HFFc6 (cell line): ENCODE results near the gene TGFBRAP1. TPM values are rescaled to one million over a fixed set of nuclear protein-coding genes. Genes with fewer than 3 reads are reported as not detected.

Source experiments
- DNase-seq: peaks from one replicate; pipeline ENCODE4 v3.0.0-alpha.2; 2018
- H3K27ac Mint-ChIP-seq: 2 replicates; pipeline ENCODE4 v1.8.0; 2020; ENCODE audit warnings: mild to moderate bottlenecking, mixed read lengths
- H3K27me3 Mint-ChIP-seq: 2 replicates; pipeline ENCODE4 v1.8.0; 2021; ENCODE audit warnings: mild to moderate bottlenecking, moderate library complexity, mixed read lengths; ENCODE audit not compliant: insufficient read depth
- H3K36me3 Mint-ChIP-seq: 2 replicates; pipeline ENCODE4 v1.8.0; 2021; ENCODE audit warnings: low read depth, mixed read lengths
- H3K4me1 Mint-ChIP-seq: 2 replicates; pipeline ENCODE4 v1.8.0; 2020; ENCODE audit warnings: low read depth, mixed read lengths
- H3K4me3 Mint-ChIP-seq: 2 replicates; pipeline ENCODE4 v1.8.0; 2020; ENCODE audit warnings: mild to moderate bottlenecking, moderate library complexity, mixed read lengths
- H3K9me3 Mint-ChIP-seq: 2 replicates; pipeline ENCODE4 v1.8.0; 2020; ENCODE audit warnings: mild to moderate bottlenecking, mixed read lengths
- total RNA-seq, 6 experiments: library from RNA; stranded (reverse); fragmentation: NEBNext Ultra II Directional; extraction: Animal tissue kit (Norgen Biotek cat#: 25700); gene quantifications; 2 replicates in 1 of 6; 3 replicates in 5 of 6; pipeline ENCODE4 v1.2.3, GENCODE V29; 2021
- TF ChIP-seq, protein P1 (sequence below): fragments of 200-600 bp; sonication (generic); IDR thresholded peaks from 2 replicates; pipeline ENCODE4 v1.5.0; 2021; ENCODE audit warnings: antibody characterized with exemption, mild to moderate bottlenecking

TGFBRAP1 gene
- total RNA-seq, 6 experiments from 2014 or later: 18.9 to 22.5 (median 19.8) TPM

DNA sequence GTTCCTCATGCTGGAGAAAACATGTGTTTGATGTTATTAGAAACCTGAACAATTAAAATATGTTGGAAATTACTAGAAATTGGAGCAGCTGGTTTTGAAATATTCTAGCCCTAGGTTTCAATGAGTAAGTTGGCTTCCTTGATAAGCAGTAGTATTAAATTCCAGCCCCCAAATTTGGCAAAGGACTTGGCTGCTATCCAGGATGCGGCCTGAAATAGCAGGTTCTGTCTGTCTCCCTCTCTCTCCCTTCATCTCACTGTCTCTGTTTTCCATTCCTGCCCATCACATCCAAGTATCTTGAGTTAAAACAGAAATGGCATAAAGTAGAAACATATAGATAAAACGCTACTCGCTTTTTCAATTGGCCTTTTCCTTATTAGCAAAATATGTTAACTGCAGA, 108.9 kb downstream of the TGFBRAP1 start:
- Mint-ChIP-seq H3K36me3 (no peaks in the 10 kb centered on the region), H3K4me3 (no peak overlapping the region), H3K27me3 (peaks cover 35% of the 10 kb centered on the region), H3K9me3 (no peaks in the 10 kb centered on the region), H3K4me1 (no peaks in the 10 kb centered on the region), H3K27ac (no peak overlapping the region)
- no peak for DNase-seq
- TF ChIP-seq, protein P1, sequence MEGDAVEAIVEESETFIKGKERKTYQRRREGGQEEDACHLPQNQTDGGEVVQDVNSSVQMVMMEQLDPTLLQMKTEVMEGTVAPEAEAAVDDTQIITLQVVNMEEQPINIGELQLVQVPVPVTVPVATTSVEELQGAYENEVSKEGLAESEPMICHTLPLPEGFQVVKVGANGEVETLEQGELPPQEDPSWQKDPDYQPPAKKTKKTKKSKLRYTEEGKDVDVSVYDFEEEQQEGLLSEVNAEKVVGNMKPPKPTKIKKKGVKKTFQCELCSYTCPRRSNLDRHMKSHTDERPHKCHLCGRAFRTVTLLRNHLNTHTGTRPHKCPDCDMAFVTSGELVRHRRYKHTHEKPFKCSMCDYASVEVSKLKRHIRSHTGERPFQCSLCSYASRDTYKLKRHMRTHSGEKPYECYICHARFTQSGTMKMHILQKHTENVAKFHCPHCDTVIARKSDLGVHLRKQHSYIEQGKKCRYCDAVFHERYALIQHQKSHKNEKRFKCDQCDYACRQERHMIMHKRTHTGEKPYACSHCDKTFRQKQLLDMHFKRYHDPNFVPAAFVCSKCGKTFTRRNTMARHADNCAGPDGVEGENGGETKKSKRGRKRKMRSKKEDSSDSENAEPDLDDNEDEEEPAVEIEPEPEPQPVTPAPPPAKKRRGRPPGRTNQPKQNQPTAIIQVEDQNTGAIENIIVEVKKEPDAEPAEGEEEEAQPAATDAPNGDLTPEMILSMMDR: no peak

DNA sequence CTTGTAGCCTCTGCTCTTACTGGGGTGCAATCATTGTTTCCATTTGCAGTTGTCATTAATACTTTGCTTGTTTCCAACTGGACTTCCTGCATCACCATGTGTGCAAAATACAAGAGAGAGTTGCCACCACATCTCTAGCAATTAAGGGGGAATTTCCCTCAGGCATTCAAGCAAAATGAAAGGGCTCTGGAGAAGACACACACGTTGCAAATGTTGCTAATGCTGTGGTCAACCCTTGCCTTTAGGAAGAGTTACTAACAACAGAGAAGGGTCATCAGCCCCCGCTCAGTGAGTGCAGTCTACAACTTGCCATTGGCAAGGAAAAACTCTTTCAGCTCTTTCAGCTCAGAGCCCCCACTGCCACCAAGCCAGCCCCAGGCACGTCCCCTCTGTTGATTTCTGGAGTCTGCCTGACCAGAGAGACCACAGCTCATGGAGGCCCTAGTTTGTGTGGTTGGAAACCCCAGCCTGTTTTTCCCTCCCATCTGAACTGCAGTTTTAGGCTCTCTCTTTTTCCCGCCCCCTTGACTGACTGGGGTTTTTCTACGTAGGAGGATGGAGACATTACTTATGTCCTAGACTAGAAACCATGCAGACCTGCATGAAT, 113.8 kb downstream of the TGFBRAP1 start:
- Mint-ChIP-seq H3K27ac (no peak overlapping the region), H3K9me3 (no peaks in the 10 kb centered on the region), H3K4me3 (no peak overlapping the region), H3K4me1 (no peaks in the 10 kb centered on the region), H3K36me3 (no peaks in the 10 kb centered on the region), H3K27me3 (peaks cover 14% of the 10 kb centered on the region)
- TF ChIP-seq, protein P1: no peak
- DNase-seq: no peak

Other genes with a start within 250 kb of the TGFBRAP1 start
- not detected for gene GPR45, start 88.0 kb downstream of the TGFBRAP1 start, total RNA-seq
- gene C2orf49, start 7.8 kb upstream of the TGFBRAP1 start, total RNA-seq: 10 to 100 TPM; 17.7 to 25.4 (median 20.0) TPM
- gene FHL2, start 69.3 kb upstream of the TGFBRAP1 start, total RNA-seq: 100 to 1,000 TPM; 211 to 281 (median 243) TPM